LNCaP clone FGC (cell line): ENCODE measurements around the gene LAMP5.

Experiments
- DNase-seq: peaks from one replicate; pipeline ENCODE4 v3.0.0-alpha.2; 2011; ENCODE audit warnings: low read depth
- H3K4me3 ChIP-seq: 2 replicates; pipeline ENCODE4 v1.5.1; 2011; ENCODE audit warnings: mild to moderate bottlenecking, low read depth, low read length, control low read depth
- CTCF ChIP-seq: IDR thresholded peaks from 2 replicates; pipeline ENCODE4 v1.5.1; 2012; ENCODE audit warnings: mild to moderate bottlenecking; ENCODE audit not compliant: control insufficient read depth, insufficient read depth; ENCODE audit errors: extremely low read depth

Gene LAMP5

GRCh38 chr20:9515214-9515585, 810 bp downstream of the LAMP5 start:
- no peak overlapping the region for H3K4me3 ChIP-seq
- DNase-seq: no peak
- no peak for TF ChIP-seq CTCF

GRCh38 chr20:9515741-9516233, 1.4 kb downstream of the LAMP5 start:
- H3K4me3 ChIP-seq: no peak overlapping the region
- no peak for DNase-seq
- TF ChIP-seq CTCF: no peak

GRCh38 chr20:9516234-9516871, 2.0 kb downstream of the LAMP5 start:
- no peak for TF ChIP-seq CTCF
- peak; percentile 38 for DNase-seq
- no peak overlapping the region for H3K4me3 ChIP-seq

GRCh38 chr20:9517297-9518162, 3.1 kb downstream of the LAMP5 start:
- no peak overlapping the region for H3K4me3 ChIP-seq
- no peak for TF ChIP-seq CTCF
- no peak for DNase-seq

GRCh38 chr20:9518576-9519175, 4.3 kb downstream of the LAMP5 start:
- no peak overlapping the region for H3K4me3 ChIP-seq
- no peak for TF ChIP-seq CTCF
- no peak for DNase-seq

GRCh38 chr20:9520086-9520485, 5.7 kb downstream of the LAMP5 start:
- DNase-seq: no peak
- no peak overlapping the region for H3K4me3 ChIP-seq
- TF ChIP-seq CTCF: no peak
